ENCODE measurements around the gene MDN1. TPM values are rescaled to one million over a fixed set of nuclear protein-coding genes. Genes with fewer than 3 reads are reported as not detected.

MDN1 gene
- total RNA-seq, 2 donors from 2014 or later: 47.3 to 102 TPM

DNA sequence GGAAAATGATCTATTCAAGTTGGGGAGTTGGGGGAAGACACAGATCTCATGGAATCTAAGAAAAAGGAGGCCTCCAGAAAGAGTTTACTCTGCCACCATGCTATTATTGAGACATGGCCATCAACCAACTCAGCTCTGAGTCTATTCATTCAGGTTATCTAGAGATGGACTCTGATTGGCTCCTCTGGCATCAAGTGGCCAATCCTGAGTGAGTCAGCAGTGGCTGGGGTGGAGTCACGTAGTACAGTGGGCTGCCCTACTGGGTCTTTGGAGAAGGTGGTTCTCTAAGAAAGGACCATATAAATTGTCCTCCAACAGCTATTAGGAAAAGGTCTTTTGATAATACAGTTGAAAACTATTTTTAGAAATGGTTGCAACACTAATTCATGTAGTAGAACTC lies 223.1 kb downstream of the MDN1 start:
- H3K4me3 Mint-ChIP-seq: no peak overlapping the region
- H3K9me3 Mint-ChIP-seq: peaks cover 6% of the 10 kb centered on the region
- ATAC-seq (peak in 1 of 2 donors; percentile 59), DNase-seq (ENCODE audit: low spot score) (no peak)
- peak overlapping the region; percentile 68 to 79 for H3K27ac Mint-ChIP-seq
- H3K36me3 Mint-ChIP-seq: no peaks in the 10 kb centered on the region
- no peaks in the 10 kb centered on the region for H3K27me3 Mint-ChIP-seq
- peaks cover 12 to 22% of the 10 kb centered on the region in 2 donors for H3K4me1 Mint-ChIP-seq (ENCODE audit: low read depth in 2 of 2)

- Mint-ChIP-seq H3K27me3 (no peaks in the 10 kb centered on the region), H3K4me1 (ENCODE audit: low read depth in 2 of 2) (peaks cover 12 to 22% of the 10 kb centered on the region in 2 donors), H3K36me3 (no peaks in the 10 kb centered on the region), H3K9me3 (peaks cover 6% of the 10 kb centered on the region), H3K4me3 (no peak overlapping the region), H3K27ac (peak overlapping the region; percentile 68 to 79)
- ATAC-seq: peak in 1 of 2 donors; percentile 51
- DNase-seq (ENCODE audit: low spot score): no peak
These were observed 223.5 kb downstream of the MDN1 start for GRCh38 chr6:89596056-89596455.

Other genes starting within 250 kb of the MDN1 start
- 10 to 100 TPM; 25.4 to 29.5 TPM for gene LYRM2, start 181.0 kb downstream of the MDN1 start, total RNA-seq
- 10 to 100 TPM; 20.3 to 33.1 TPM for gene CASP8AP2, start 10.1 kb upstream of the MDN1 start, total RNA-seq
- not detected for gene GJA10, start 74.7 kb upstream of the MDN1 start, total RNA-seq